Jurkat, Clone E6-1 (cell line): ENCODE results near the gene DXO.
A peak's percentile ranks its signal among the peaks of the same experiment; 100 is the strongest.

Experiments used
- DNase-seq: peaks from one replicate; pipeline ENCODE4 v3.0.0-alpha.2; 2011; ENCODE audit warnings: low read depth, low spot score
- H3K4me3 ChIP-seq: 2 replicates; pipeline ENCODE4 v1.5.1; 2011; ENCODE audit warnings: mild to moderate bottlenecking, low read length, control low read depth, moderate library complexity

Gene DXO

DNA sequence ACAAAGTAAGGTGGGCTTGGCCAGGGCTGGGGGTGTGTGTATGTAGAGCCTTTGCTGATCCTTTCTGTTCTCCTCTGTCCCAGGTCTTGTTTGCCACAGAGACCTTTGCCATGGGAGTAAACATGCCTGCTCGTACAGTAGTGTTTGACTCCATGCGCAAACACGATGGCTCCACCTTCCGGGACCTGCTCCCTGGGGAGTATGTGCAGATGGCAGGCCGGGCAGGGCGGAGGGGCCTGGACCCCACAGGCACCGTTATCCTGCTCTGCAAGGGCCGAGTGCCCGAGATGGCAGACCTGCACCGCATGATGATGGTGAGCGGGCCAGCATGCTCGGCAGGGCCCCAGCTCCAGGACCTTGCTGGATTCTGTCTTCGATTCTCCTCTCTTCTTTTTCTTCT, 6.2 kb downstream of the DXO start:
- no peak for DNase-seq
- no peak overlapping the region for H3K4me3 ChIP-seq

DNA sequence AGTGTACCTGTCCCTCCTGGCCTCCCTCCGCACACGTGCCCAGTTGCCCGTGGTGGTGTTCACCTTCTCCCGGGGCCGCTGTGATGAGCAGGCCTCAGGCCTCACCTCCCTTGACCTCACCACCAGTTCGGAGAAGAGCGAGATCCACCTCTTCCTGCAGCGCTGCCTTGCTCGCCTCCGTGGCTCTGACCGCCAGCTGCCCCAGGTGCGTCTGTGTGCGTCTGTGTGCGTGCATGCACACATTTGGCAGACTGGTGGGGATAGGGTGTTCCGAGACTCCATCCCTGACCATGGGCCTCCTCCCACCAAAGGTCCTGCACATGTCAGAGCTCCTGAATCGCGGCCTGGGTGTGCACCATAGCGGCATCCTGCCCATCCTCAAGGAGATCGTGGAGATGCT, 8.0 kb downstream of the DXO start:
- no peak for DNase-seq

DNA sequence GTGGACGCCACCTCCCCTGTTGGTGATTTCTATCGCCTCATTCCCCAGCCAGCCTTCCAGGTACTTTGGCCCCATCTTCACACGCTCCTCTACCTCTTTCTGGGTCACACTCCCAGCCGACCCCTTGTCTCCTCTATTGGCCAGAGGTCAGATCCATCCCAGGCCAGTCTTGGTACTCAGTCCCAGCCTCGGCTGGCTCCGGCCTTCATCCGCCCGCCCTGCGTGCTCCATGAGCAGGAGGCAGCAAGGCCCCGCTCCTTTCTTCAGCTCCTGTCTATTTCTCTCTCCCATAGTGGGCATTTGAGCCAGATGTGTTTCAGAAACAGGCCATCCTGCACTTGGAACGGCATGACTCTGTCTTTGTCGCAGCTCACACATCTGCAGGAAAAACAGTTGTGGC, 10.3 kb downstream of the DXO start:
- no peak overlapping the region for H3K4me3 ChIP-seq
- DNase-seq, result no peak

More for the DNA sequence above, 8.0 kb downstream of the DXO start:
- H3K4me3 ChIP-seq, result no peak overlapping the region

DNA sequence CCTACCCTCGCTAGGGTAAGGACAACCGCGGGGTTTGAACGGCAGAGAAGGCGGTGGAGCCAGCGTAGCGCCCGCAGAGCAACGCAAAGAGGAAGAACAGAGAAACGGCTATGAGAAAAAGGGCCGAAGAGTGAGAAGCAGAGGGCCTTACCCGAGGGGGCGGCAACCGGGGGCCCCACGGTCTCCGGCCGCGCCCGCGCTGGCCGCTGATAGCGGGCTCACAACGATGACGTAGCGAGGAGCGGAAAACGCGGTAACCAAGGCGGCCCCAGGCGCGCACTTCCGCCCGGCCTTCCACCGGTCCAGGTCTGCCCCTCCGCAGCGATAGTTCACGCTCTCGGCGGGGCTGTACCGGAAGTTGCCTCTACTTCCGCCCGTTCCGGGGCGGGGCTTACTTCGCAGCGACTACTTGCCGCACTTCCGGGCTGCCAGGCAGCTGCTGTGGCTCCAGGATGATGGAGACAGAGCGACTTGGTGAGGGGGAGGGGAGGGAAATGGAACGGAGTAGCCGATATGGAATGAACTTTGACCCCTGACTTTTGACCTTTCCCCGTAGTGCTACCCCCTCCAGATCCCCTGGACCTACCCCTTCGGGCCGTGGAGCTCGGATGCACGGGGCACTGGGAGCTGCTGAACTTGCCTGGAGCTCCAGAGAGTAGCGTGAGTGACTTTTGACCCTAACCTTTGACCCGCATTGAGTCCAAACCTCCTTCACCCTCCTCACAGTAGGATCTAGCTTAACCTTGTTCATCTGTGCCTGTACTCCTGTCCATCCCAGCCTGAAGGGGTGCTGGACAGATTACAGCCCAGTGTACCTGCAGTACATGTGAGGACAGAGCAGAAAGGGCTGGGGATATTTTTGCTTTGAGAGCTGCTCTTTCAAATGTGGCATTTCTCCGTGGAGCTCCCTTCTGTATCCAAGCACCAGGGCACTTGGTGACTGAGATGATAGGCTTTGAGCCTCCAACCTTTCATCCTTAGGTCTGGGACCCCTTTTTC, 12.9 kb downstream of the DXO start, which contains the start of the genes NELFE and SKIC2:
Gene NELFE (minus strand): TSS at position 231 of the 999 bp plus-strand sequence. CDS start 525 bp downstream, outside the sequence.
Gene SKIC2 (plus strand): TSS at position 435 of the 999 bp plus-strand sequence. CDS start 18 bp downstream, at position 453.
- peak within 1 kb of the TSS; percentile 99 for H3K4me3 ChIP-seq
- peak; percentile 96 for DNase-seq

DNA sequence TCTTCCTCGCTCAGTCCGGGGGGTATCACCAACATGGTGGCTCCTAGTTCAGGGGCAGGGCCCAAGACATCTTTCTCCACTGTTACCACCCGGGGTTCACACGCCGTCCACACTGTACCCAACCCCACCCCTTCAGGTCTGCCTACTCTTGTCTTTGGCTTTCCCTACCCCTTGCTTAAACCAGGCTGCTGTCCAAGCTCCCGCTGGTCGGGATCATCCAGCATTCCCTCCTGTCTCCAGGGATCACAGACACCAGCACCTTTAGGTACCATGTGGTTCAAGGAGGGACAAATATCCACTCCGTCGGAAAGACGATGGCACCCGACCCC, 13.6 kb downstream of the DXO start:
- H3K4me3 ChIP-seq, result peak overlapping the region; percentile 99
- no peak for DNase-seq

DNA sequence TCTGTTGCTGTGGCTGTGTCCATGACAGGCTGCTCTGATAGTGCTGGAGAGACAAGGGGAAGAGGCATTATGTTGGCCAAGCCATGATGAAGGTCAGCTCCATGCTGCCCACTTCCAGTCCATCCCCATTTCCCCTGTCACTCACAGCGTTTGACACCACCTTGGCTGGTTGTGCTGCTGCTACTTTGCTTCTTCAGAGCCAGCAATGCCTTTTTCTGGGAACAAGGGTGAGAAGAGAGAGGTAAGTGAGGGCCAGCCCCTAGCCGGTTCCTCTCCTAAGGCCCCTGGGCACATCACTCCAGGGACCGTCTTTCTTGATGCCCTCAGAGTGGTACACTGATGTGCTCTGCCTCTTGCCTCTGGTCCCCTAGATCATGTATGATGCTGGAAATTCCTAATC, 15.1 kb downstream of the DXO start:
- no peak overlapping the region for H3K4me3 ChIP-seq
- no peak for DNase-seq

DNA sequence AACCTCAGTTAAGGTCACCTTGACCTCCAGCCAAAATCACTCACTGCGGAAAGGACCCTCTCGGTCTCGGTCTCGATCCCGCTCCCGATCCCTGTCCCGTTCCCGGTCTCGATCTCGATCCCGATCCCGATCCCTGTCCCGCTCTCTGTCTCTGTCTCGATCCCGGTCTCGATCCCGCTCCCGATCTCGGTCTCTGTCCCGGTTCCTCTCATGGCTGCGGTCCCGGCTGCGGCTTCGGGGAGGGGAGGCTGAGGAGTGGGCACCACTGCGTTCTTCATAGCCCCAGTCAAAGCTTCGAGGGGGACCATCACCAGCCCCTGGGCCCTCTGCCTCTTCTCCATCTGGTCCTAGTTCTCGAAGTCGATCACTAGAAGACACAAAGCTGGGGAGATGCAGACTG, 17.4 kb downstream of the DXO start:
- no peak overlapping the region for H3K4me3 ChIP-seq
- no peak for DNase-seq

DNA sequence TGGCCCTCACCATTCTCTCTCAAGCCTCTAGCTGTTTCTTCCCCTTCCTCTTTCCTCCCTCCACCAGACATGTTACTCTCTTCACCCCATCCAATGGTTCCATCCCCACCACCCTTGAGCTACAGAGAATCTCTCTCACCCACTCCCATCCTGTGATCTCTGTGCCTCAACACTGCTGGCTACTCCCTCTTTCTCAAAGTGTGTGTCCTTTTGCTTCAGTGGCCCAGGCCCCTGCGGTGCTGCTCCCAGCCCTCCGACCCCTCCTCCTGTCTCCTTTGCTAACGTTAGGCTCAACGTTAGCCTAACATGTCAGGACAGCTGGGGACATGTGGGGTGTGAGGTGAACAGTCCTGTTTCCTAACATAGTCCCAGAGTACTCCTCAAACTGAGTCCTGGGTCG, 19.0 kb downstream of the DXO start:
- H3K4me3 ChIP-seq, result no peak overlapping the region
- DNase-seq, result no peak

DNA sequence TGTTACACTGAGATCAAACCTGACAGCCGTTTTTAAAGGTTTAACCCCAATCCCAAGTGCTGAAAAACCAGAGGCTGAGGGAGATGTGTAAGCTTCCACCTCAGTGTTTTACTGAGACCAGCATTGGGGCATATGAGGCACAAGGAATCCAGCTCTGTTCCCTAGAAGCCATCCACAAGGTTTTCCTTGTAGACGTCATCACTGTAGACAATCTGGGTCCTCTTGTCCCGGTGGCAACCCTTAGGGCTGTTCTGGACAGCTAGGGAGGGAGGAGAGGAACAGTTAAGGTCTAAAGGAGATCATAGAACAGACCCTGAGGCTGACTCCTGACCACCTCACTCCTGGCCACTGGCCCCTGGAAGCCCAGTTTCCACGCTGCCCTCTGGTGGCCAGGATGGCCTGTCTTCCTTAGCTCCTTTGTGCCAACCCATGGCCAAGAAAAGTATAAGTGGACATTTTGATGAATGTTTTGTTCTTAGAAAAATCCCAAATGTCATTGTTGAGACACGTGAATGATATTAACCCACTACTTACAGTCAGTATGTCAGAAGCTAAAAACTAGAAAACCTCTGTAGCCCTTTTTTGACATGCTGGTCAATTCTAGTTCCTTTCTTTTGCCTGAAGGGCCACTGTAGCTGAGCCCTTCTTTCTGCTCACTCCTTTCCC, 19.7 kb downstream of the DXO start:
- H3K4me3 ChIP-seq, result no peak overlapping the region
- no peak for DNase-seq

DNA sequence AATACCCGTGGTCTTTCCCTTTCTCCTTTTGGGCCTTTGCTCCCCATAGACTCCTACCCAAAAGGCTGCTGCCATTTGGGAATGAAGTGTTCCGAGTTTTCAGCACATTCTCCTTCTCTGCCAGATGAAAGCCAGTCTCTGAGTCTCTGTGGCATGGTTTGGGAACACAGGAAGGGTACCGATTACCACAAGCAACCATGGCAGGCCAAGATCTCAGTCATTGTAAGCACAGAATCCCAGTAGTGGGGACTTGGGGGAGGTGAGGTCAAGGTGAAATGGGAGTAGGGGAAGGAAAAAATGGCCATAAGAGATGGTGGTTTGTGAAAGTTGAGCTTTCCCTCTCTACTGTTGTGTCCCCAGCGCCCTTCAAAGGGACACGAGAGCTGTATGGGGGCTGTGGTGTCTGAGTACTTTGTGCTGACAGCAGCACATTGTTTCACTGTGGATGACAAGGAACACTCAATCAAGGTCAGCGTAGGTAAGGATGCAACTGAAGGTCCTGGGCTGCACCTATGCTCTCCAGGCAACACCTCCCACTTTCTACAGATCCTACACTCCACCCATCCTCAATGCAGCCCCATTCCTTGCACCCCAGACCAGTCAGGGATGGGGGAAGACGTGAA, 21.9 kb downstream of the DXO start:
- no peak overlapping the region for H3K4me3 ChIP-seq
- no peak for DNase-seq

DNA sequence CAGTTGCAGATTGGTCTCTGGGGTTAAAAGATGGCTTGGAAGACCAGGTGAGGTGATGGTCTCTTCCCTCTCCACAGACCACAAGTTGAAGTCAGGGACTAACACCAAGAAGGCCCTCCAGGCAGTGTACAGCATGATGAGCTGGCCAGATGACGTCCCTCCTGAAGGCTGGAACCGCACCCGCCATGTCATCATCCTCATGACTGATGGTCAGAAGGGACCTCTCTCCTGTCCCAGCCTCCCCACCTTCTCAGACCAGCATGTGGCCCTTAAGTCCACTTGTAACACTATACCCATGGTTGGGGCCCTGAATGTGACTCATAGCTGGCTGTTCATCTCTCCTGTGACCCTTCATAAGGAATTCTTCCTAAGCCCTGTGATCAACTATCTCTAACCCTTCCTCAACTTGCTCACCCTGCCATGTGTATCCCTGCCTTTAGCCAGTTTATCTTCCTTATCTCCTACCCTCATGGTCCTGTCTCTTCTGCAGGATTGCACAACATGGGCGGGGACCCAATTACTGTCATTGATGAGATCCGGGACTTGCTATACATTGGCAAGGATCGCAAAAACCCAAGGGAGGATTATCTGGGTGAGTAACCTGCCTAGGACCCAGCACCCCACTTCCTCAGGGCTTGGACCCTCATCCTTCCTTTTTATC, 23.1 kb downstream of the DXO start:
- no peak for DNase-seq
- no peak overlapping the region for H3K4me3 ChIP-seq

DNA sequence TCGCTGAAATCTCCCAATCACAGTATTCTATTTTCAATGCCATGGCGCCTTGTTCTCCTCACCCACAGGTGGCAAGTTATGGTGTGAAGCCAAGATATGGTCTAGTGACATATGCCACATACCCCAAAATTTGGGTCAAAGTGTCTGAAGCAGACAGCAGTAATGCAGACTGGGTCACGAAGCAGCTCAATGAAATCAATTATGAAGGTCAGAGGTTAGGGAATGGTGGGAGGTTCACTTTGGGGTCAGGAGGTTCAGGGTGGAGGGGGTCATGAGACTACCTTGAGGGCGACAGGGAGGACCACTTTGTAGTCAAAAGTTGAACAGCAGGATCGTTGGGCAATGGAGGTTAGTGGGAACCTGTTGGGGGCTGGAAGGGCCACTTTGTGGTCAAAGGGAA, 23.6 kb downstream of the DXO start:
- no peak for DNase-seq
- H3K4me3 ChIP-seq, result no peak overlapping the region

DNA sequence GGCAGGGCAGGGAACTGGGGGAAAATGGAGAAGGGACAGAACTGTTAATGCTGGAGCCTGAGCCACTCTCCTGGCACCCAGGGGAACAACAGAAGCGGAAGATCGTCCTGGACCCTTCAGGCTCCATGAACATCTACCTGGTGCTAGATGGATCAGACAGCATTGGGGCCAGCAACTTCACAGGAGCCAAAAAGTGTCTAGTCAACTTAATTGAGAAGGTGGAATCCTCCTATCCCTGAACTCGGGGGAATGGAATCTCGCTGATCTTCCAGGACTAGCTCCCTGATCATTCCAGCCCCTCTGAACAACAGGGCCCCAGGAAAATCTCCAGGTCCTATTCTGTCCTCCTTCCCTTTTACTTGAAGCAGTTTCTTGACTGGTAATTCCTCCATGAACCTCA, 24.1 kb downstream of the DXO start:
- no peak for DNase-seq
- no peak overlapping the region for H3K4me3 ChIP-seq

DNA sequence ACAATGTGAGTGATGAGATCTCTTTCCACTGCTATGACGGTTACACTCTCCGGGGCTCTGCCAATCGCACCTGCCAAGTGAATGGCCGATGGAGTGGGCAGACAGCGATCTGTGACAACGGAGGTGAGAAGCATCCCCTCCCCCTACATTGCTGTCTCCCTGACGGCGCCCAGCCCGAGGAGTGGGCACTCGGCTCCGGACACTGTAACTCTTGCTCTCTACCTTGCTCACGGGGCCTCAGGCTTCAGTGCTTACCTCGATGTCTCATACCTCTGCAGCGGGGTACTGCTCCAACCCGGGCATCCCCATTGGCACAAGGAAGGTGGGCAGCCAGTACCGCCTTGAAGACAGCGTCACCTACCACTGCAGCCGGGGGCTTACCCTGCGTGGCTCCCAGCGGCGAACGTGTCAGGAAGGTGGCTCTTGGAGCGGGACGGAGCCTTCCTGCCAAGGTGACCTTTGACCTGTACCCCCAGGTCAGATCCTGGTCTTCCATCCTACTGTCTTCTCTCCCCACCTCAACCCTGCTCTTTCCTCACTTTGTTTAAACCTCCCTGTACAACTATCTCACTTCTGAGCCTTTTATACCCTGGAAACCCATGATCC, 24.8 kb downstream of the DXO start:
- no peak overlapping the region for H3K4me3 ChIP-seq
- DNase-seq, result no peak

DNA sequence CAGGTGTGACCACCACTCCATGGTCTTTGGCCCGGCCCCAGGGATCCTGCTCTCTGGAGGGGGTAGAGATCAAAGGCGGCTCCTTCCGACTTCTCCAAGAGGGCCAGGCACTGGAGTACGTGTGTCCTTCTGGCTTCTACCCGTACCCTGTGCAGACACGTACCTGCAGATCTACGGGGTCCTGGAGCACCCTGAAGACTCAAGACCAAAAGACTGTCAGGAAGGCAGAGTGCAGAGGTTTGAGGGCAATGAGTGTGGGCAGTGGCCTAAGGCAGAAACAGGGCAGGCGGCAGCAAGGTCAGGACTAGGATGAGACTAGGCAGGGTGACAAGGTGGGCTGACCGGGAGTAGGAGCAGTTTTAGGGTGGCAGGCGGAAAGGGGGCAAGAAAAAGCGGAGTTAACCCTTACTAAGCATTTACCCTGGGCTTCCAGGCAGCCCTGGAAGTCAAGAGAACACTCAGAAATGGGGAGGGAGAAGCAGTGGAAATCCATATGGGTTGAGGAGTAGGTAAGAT, 25.5 kb downstream of the DXO start:
- DNase-seq, result no peak
- H3K4me3 ChIP-seq, result no peak overlapping the region

DNA sequence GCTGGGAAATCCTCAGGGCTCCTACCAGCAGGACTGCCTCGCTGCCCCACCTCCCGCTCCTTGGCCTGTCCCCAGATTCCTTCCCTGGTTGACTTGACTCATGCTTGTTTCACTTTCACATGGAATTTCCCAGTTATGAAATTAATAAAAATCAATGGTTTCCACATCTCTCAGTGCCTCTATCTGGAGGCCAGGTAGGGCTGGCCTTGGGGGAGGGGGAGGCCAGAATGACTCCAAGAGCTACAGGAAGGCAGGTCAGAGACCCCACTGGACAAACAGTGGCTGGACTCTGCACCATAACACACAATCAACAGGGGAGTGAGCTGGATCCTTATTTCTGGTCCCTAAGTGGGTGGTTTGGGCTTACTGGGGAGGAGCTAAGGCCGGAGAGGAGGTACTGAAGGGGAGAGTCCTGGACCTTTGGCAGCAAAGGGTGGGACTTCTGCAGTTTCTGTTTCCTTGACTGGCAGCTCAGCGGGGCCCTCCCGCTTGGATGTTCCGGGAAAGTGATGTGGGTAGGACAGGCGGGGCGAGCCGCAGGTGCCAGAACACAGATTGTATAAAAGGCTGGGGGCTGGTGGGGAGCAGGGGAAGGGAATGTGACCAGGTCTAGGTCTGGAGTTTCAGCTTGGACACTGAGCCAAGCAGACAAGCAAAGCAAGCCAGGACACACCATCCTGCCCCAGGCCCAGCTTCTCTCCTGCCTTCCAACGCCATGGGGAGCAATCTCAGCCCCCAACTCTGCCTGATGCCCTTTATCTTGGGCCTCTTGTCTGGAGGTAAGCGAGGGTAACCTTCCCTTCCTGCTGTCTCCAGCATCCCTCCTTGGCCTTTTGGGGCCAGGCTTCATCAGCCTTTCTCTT, 26.2 kb downstream of the DXO start, which contains the start of gene CFB:
Gene CFB (plus strand): TSS at position 589 of the 863 bp plus-strand sequence. CDS start 127 bp downstream, at position 716.
- no peak for DNase-seq
- no peak within 1 kb of the TSS for H3K4me3 ChIP-seq

DNA sequence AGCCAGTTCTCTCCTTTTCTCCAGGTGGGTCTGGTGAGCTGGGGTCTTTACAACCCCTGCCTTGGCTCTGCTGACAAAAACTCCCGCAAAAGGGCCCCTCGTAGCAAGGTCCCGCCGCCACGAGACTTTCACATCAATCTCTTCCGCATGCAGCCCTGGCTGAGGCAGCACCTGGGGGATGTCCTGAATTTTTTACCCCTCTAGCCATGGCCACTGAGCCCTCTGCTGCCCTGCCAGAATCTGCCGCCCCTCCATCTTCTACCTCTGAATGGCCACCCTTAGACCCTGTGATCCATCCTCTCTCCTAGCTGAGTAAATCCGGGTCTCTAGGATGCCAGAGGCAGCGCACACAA, 26.8 kb downstream of the DXO start:
- no peak overlapping the region for H3K4me3 ChIP-seq
- no peak for DNase-seq

DNA sequence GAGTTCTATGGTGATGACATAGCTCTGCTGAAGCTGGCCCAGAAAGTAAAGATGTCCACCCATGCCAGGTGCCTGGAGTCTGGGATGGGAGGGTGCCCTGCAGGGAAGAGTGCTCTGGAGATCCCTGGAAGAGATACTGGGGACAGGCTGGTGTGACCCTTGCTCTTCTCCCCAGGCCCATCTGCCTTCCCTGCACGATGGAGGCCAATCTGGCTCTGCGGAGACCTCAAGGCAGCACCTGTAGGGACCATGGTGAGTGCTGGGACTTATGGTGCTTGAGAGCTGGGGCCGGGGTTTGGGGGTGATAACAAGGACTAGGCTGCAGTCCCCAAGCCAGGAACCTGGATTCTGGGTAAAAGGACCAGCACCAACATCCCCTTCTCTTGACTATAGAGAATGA, 28.2 kb downstream of the DXO start:
- no peak for DNase-seq
- no peak overlapping the region for H3K4me3 ChIP-seq
